Measurements from ENCODE around the gene LTB. TPM values are rescaled to one million over a fixed set of nuclear protein-coding genes. Genes with fewer than 3 reads are reported as not detected.

Gene LTB
- polyA plus RNA-seq, 1 of the 3 experiments (the other 2 are of a cell fraction) = 0.10 TPM

DNA sequence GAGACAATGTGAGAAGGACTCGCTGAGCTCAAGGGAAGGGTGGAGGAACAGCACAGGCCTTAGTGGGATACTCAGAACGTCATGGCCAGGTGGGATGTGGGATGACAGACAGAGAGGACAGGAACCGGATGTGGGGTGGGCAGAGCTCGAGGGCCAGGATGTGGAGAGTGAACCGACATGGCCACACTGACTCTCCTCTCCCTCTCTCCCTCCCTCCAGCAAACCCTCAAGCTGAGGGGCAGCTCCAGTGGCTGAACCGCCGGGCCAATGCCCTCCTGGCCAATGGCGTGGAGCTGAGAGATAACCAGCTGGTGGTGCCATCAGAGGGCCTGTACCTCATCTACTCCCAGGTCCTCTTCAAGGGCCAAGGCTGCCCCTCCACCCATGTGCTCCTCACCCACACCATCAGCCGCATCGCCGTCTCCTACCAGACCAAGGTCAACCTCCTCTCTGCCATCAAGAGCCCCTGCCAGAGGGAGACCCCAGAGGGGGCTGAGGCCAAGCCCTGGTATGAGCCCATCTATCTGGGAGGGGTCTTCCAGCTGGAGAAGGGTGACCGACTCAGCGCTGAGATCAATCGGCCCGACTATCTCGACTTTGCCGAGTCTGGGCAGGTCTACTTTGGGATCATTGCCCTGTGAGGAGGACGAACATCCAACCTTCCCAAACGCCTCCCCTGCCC lies 5.2 kb downstream of the LTB start:
- Histone ChIP-seq H4K20me1 (ENCODE audit: insufficient read depth) (no peaks in the 10 kb centered on the region), H3K4me3 (ENCODE audit: low read depth in 2 of 2, low read length in 1 of 2) (no peak overlapping the region), H3K9ac (no peak overlapping the region), H3K27me3 (ENCODE audit: insufficient read depth) (no peaks in the 10 kb centered on the region), H2AFZ (ENCODE audit: low read depth) (no peak overlapping the region), H3K36me3 (replicated peaks in 1 of 2; ENCODE audit: control insufficient read depth in 1 of 2, insufficient read depth in 2 of 2, low read length in 1 of 2) (no peaks in the 10 kb centered on the region), H3K9me3 (no peaks in the 10 kb centered on the region; the same call in 1 of the 2 replicates), H3K4me1 (ENCODE audit: control insufficient read depth in 1 of 2, insufficient read depth in 2 of 2, low read depth in 1 of 2, low read length in 1 of 2) (peaks cover 0 to 11% of the 10 kb centered on the region in 2 experiments; a peak in 1 of 4 replicates), H3K4me2 (no peak overlapping the region), H3K79me2 (ENCODE audit: insufficient read depth) (no peaks in the 10 kb centered on the region), H3F3A (replicated peaks; ENCODE audit: insufficient read depth) (no peaks in the 10 kb centered on the region), H3K27ac (ENCODE audit: low read depth in 2 of 2, low read length in 1 of 2) (no peak overlapping the region), H3K9me2 (no peaks in the 10 kb centered on the region)
- no peak for TF ChIP-seq EZH2phosphoT487 (IDR thresholded peaks at IDR 0.05; ENCODE audit: borderline replicate concordance, low read depth)
- no peak for TF ChIP-seq SIN3A (IDR thresholded peaks at IDR 0.05; ENCODE audit: borderline replicate concordance, low read depth, low read length)
- TF ChIP-seq JUND (IDR thresholded peaks at IDR 0.05) = no peak
- TF ChIP-seq YY1 (IDR thresholded peaks at IDR 0.05; ENCODE audit: low read depth) = no peak
- 81% methylated on average over 11 of the region's 19 CpGs for WGBS (ENCODE audit: low lambda C conversion rate)
- no peak for DNase-seq
- CTCF ChIA-PET = interaction anchor here (1.4 to 17.6 kb wide), 4 partner anchors 12 to 126 kb away, joined by 3 to 312 read pairs (median 18); partner anchors contain the start of genes ABHD16A, ATP6V1G2 and NFKBIL1
- POLR2A ChIA-PET = interaction anchor here (0.6 kb wide), 1 partner anchor 24 kb away, joined by 3 read pairs; no protein-coding TSS in a partner anchor

GRCh38 chr6:31575952-31576685 lies 6.1 kb downstream of the LTB start:
- Histone ChIP-seq H3K4me1 (ENCODE audit: control insufficient read depth in 1 of 2, insufficient read depth in 2 of 2, low read depth in 1 of 2, low read length in 1 of 2) (peaks cover 0 to 5% of the 10 kb centered on the region in 2 experiments; a peak in 1 of 4 replicates), H3K4me2 (no peak overlapping the region), H2AFZ (ENCODE audit: low read depth) (no peak overlapping the region), H3K27me3 (ENCODE audit: insufficient read depth) (no peaks in the 10 kb centered on the region), H3K79me2 (ENCODE audit: insufficient read depth) (no peaks in the 10 kb centered on the region), H3K36me3 (replicated peaks in 1 of 2; ENCODE audit: control insufficient read depth in 1 of 2, insufficient read depth in 2 of 2, low read length in 1 of 2) (no peaks in the 10 kb centered on the region), H3K9me3 (no peaks in the 10 kb centered on the region; the same call in 1 of the 2 replicates), H3F3A (replicated peaks; ENCODE audit: insufficient read depth) (no peaks in the 10 kb centered on the region), H3K9me2 (no peaks in the 10 kb centered on the region), H3K9ac (no peak overlapping the region), H3K4me3 (ENCODE audit: low read depth in 2 of 2, low read length in 1 of 2) (no peak overlapping the region), H4K20me1 (ENCODE audit: insufficient read depth) (no peaks in the 10 kb centered on the region), H3K27ac (ENCODE audit: low read depth in 2 of 2, low read length in 1 of 2) (no peak overlapping the region)
- ChIA-PET CTCF (interaction anchor here (1.2 to 17.6 kb wide), 4 partner anchors 9 to 127 kb away, joined by 3 to 312 read pairs (median 14); partner anchors contain the start of genes ABHD16A, ATP6V1G2 and NFKBIL1), POLR2A (no interaction called here)
- no peak for TF ChIP-seq GATA2 (CRISPR knock-in tag; IDR thresholded peaks at IDR 0.05)
- TF ChIP-seq MAX (IDR thresholded peaks at IDR 0.05; ENCODE audit: low read depth) = no peak
- TF ChIP-seq NFIC (IDR thresholded peaks at IDR 0.05; ENCODE audit: borderline replicate concordance) = no peak
- no peak for TF ChIP-seq USF1 (IDR thresholded peaks at IDR 0.05; ENCODE audit: borderline replicate concordance, low read depth)
- no peak for TF ChIP-seq YY1 (IDR thresholded peaks at IDR 0.05; ENCODE audit: low read depth)
- no peak for TF ChIP-seq FOSL2 (IDR thresholded peaks at IDR 0.05; ENCODE audit: borderline replicate concordance, low read depth)
- TF ChIP-seq RXRA (IDR thresholded peaks at IDR 0.05; ENCODE audit: borderline replicate concordance, low read depth) = no peak
- TF ChIP-seq, protein P1, sequence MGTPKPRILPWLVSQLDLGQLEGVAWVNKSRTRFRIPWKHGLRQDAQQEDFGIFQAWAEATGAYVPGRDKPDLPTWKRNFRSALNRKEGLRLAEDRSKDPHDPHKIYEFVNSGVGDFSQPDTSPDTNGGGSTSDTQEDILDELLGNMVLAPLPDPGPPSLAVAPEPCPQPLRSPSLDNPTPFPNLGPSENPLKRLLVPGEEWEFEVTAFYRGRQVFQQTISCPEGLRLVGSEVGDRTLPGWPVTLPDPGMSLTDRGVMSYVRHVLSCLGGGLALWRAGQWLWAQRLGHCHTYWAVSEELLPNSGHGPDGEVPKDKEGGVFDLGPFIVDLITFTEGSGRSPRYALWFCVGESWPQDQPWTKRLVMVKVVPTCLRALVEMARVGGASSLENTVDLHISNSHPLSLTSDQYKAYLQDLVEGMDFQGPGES (IDR thresholded peaks at IDR 0.05; ENCODE audit: low read depth, low read length) = no peak
- no peak for TF ChIP-seq SMC3 (IDR thresholded peaks at IDR 0.05; ENCODE audit: low read depth, low read length)
- TF ChIP-seq EP300 (IDR thresholded peaks at IDR 0.05; ENCODE audit: borderline replicate concordance in 1 of 2, low read depth in 1 of 2, low read length in 1 of 2) = no peak
- no peak for TF ChIP-seq GABPA (IDR thresholded peaks at IDR 0.05; ENCODE audit: low read depth)
- no peak for TF ChIP-seq ZBTB33 (IDR thresholded peaks at IDR 0.05; ENCODE audit: borderline replicate concordance, low read depth)
- no peak for TF ChIP-seq TEAD4 (IDR thresholded peaks at IDR 0.05; ENCODE audit: borderline replicate concordance, insufficient read depth)
- TF ChIP-seq SIN3A (IDR thresholded peaks at IDR 0.05; ENCODE audit: borderline replicate concordance, low read depth, low read length) = no peak
- 71% methylated on average over 8 of the region's 8 CpGs for WGBS (ENCODE audit: low lambda C conversion rate)
- DNase-seq = no peak
